ENCODE data around the gene PPP1R9A.

DNA sequence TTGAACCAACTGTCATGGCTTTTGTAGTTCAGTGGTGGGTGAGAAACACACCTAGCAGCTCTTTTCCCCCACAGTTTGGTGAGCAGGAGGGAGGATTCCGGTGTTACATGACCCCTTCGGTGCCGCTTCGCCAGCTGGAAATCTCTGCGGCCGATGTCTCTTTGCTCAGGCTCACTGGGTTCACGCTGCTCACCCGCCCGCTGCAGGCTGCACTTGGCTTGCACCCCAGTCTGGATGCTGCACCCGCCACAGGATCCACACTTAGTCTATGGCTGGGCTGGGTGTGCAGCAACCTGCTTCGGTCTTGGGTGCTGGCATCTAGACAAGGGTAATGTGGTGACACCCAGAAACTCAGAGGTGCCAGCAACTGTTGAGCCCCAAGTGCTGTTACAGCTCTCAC lies 225.1 kb downstream of the PPP1R9A start:
- TF ChIP-seq KDM1A (IDR thresholded peaks at IDR 0.05; ENCODE audit: borderline replicate concordance) (no peak), YY1 (IDR thresholded peaks at IDR 0.05; ENCODE audit: low read depth, low read length) (no peak), NRF1 (conservative IDR thresholded peaks at IDR 0.05; ENCODE audit: low read depth, low read length) (no peak), ZNF274 (IDR thresholded peaks at IDR 0.05; ENCODE audit: insufficient read depth, insufficient read length) (no peak), CHD1 (IDR thresholded peaks at IDR 0.05; ENCODE audit: low read depth, low read length) (no peak), ATF7 (IDR thresholded peaks at IDR 0.05; ENCODE audit: low read depth) (no peak), EP300 (IDR thresholded peaks at IDR 0.05; ENCODE audit: borderline replicate concordance in 1 of 2, control insufficient read depth in 1 of 2, low read depth in 2 of 2, low read length in 2 of 2) (no peak), SIN3A (IDR thresholded peaks at IDR 0.05; ENCODE audit: low read depth, low read length) (no peak)
- TF ChIP-seq, protein P1, sequence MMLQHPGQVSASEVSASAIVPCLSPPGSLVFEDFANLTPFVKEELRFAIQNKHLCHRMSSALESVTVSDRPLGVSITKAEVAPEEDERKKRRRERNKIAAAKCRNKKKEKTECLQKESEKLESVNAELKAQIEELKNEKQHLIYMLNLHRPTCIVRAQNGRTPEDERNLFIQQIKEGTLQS (IDR thresholded peaks at IDR 0.05; ENCODE audit: borderline replicate concordance, extremely low read depth, low read depth, low read length) = no peak
- TF ChIP-seq, protein P2, sequence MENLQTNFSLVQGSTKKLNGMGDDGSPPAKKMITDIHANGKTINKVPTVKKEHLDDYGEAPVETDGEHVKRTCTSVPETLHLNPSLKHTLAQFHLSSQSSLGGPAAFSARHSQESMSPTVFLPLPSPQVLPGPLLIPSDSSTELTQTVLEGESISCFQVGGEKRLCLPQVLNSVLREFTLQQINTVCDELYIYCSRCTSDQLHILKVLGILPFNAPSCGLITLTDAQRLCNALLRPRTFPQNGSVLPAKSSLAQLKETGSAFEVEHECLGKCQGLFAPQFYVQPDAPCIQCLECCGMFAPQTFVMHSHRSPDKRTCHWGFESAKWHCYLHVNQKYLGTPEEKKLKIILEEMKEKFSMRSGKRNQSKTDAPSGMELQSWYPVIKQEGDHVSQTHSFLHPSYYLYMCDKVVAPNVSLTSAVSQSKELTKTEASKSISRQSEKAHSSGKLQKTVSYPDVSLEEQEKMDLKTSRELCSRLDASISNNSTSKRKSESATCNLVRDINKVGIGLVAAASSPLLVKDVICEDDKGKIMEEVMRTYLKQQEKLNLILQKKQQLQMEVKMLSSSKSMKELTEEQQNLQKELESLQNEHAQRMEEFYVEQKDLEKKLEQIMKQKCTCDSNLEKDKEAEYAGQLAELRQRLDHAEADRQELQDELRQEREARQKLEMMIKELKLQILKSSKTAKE (IDR thresholded peaks at IDR 0.05; ENCODE audit: low read depth, poor library complexity, severe bottlenecking) = no peak
- TF ChIP-seq, protein P3, sequence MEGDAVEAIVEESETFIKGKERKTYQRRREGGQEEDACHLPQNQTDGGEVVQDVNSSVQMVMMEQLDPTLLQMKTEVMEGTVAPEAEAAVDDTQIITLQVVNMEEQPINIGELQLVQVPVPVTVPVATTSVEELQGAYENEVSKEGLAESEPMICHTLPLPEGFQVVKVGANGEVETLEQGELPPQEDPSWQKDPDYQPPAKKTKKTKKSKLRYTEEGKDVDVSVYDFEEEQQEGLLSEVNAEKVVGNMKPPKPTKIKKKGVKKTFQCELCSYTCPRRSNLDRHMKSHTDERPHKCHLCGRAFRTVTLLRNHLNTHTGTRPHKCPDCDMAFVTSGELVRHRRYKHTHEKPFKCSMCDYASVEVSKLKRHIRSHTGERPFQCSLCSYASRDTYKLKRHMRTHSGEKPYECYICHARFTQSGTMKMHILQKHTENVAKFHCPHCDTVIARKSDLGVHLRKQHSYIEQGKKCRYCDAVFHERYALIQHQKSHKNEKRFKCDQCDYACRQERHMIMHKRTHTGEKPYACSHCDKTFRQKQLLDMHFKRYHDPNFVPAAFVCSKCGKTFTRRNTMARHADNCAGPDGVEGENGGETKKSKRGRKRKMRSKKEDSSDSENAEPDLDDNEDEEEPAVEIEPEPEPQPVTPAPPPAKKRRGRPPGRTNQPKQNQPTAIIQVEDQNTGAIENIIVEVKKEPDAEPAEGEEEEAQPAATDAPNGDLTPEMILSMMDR (IDR thresholded peaks at IDR 0.05 in 2 of 3, conservative IDR thresholded peaks at IDR 0.05 in 1 of 3; ENCODE audit: control insufficient read depth in 2 of 3, extremely low read depth in 1 of 3, insufficient read depth in 1 of 3, low read depth in 3 of 3, low read length in 3 of 3) = no peak

Data from GM12878 (cell line).